IMR-90 (cell line): Measurements from ENCODE around the gene EIF2B1. TPM values are rescaled to one million over a fixed set of nuclear protein-coding genes. Genes with fewer than 3 reads are reported as not detected.

Experiments
- ATAC-seq: fragments of 200-7000 bp; cut with Tn5 transposase; 2 replicates; pipeline ENCODE4 v1.9.1; 2020; ENCODE audit warnings: low read depth, mild to moderate bottlenecking, moderate library complexity
- BruUV-seq: library from RNA; stranded (reverse); fragments of 400-500 nt; replicated peaks from 2 replicates; lab custom pipeline; 2021; lab: Mats Ljungman, UMichigan
- CTCF ChIA-PET: fragments of 300-600 bp; formaldehyde crosslinking; extraction: SDS; loops from one replicate; lab custom pipeline; 2021; ENCODE audit warnings: antibody characterized with exemption; lab: Yijun Ruan, JAX
- POLR2A ChIA-PET: fragments of 300-600 bp; sonication (Branson Sonifier 250); formaldehyde crosslinking; loops from one replicate; lab custom pipeline; 2022; ENCODE audit warnings: antibody characterized with exemption; ENCODE audit not compliant: unreplicated experiment; lab: Charles Lee
- DNase-seq: peaks from one replicate; pipeline ENCODE4 v3.0.0; 2013
- H2AFZ ChIP-seq: replicated peaks from 2 replicates; pipeline ENCODE3; 2013; ENCODE audit warnings: low read length, mild to moderate bottlenecking; ENCODE audit not compliant: poor library complexity
- H2AK5ac ChIP-seq: 2 replicates; pipeline ENCODE4 v1.6.1; 2013; ENCODE audit warnings: low read depth, low read length, inconsistent platforms
- H2AK9ac ChIP-seq: replicated peaks from 2 replicates; pipeline ENCODE3; 2013; ENCODE audit warnings: mild to moderate bottlenecking, low read depth, low read length, moderate library complexity; ENCODE audit not compliant: poor library complexity
- H2BK120ac ChIP-seq: 2 replicates; pipeline ENCODE4 v1.6.1; 2013; ENCODE audit warnings: low read depth, low read length, inconsistent platforms
- H2BK15ac ChIP-seq: 3 replicates; pipeline ENCODE4 v1.6.1; 2013; ENCODE audit warnings: low read depth, low read length, inconsistent platforms
- H2BK20ac ChIP-seq: 2 replicates; pipeline ENCODE4 v1.6.1; 2013; ENCODE audit warnings: low read depth, mild to moderate bottlenecking, inconsistent platforms, low read length, moderate library complexity
- H2BK5ac ChIP-seq: 2 replicates; pipeline ENCODE4 v1.6.1; 2013; ENCODE audit warnings: mild to moderate bottlenecking, low read depth, low read length, inconsistent platforms; ENCODE audit not compliant: poor library complexity, severe bottlenecking
- H3K14ac ChIP-seq: replicated peaks from 2 replicates; pipeline ENCODE4 v1.6.1; 2013; ENCODE audit warnings: low read depth, low read length, inconsistent platforms
- H3K18ac ChIP-seq: 2 replicates; pipeline ENCODE4 v1.6.1; 2013; ENCODE audit warnings: low read depth, low read length, control low read depth
- H3K23ac ChIP-seq: 2 replicates; pipeline ENCODE4 v1.6.1; 2013; ENCODE audit warnings: low read depth, low read length, inconsistent platforms
- H3K27ac ChIP-seq: 2 replicates; pipeline ENCODE4 v1.5.1; 2013; ENCODE audit warnings: mild to moderate bottlenecking, control low read depth, low read length; ENCODE audit not compliant: insufficient read depth
- H3K27me3 ChIP-seq: 2 replicates; pipeline ENCODE4 v1.6.1; 2013; ENCODE audit warnings: low read length; ENCODE audit not compliant: control insufficient read depth, insufficient read depth
- H3K36me3 ChIP-seq: 2 replicates; pipeline ENCODE4 v1.6.1; 2013; ENCODE audit warnings: low read length, mixed read lengths; ENCODE audit not compliant: control insufficient read depth, insufficient read depth
- H3K4ac ChIP-seq: 2 replicates; pipeline ENCODE4 v1.6.1; 2013; ENCODE audit warnings: low read depth, low read length, inconsistent platforms
- H3K4me1 ChIP-seq: 2 replicates; pipeline ENCODE4 v1.6.1; 2013; ENCODE audit warnings: low read length, mixed read lengths; ENCODE audit not compliant: control insufficient read depth, insufficient read depth
- H3K4me2 ChIP-seq: 2 replicates; pipeline ENCODE4 v1.6.1; 2013; ENCODE audit warnings: low read depth, mild to moderate bottlenecking, control low read depth, low read length, moderate library complexity
- H3K4me3 ChIP-seq: 2 replicates; pipeline ENCODE4 v1.5.1; 2013; ENCODE audit warnings: low read depth, mild to moderate bottlenecking, control low read depth, low read length, moderate library complexity; ENCODE audit not compliant: insufficient read depth
- H3K56ac ChIP-seq: 2 replicates; pipeline ENCODE4 v1.6.1; 2013; ENCODE audit warnings: low read length, inconsistent platforms; ENCODE audit not compliant: insufficient read depth; ENCODE audit errors: extremely low read depth
- H3K79me1 ChIP-seq, 2 experiments: 2 replicates each; pipeline ENCODE4 v1.6.1; 2013; ENCODE audit warnings: low read length in 2 of 2, inconsistent platforms in 1 of 2, low read depth in 1 of 2
- H3K9ac ChIP-seq: 2 replicates; pipeline ENCODE4 v1.6.1; 2013; ENCODE audit warnings: low read depth, low read length, control low read depth
- H3K9me1 ChIP-seq: 2 replicates; pipeline ENCODE4 v1.6.1; 2013; ENCODE audit warnings: low read length, inconsistent platforms; ENCODE audit not compliant: insufficient read depth
- H3K9me3 ChIP-seq: 2 replicates; pipeline ENCODE4 v1.6.1; 2013; ENCODE audit warnings: low read length; ENCODE audit not compliant: control insufficient read depth, insufficient read depth
- H4K20me1 ChIP-seq: 2 replicates; pipeline ENCODE4 v1.6.1; 2013; ENCODE audit warnings: low read length, inconsistent platforms; ENCODE audit not compliant: insufficient read depth
- H4K5ac ChIP-seq: 2 replicates; pipeline ENCODE4 v1.6.1; 2013; ENCODE audit warnings: mild to moderate bottlenecking, low read depth, low read length, control low read depth
- H4K8ac ChIP-seq, 2 experiments: 2 replicates each; pipeline ENCODE4 v1.6.1; 2013; ENCODE audit warnings: low read depth in 2 of 2, low read length in 2 of 2, control low read depth in 1 of 2, inconsistent platforms in 1 of 2
- H4K91ac ChIP-seq: 2 replicates; pipeline ENCODE4 v1.6.1; 2013; ENCODE audit warnings: low read depth, low read length, inconsistent platforms; ENCODE audit not compliant: insufficient read depth
- SMC3 ChIP-seq: fragments of 150-350 bp; IDR thresholded peaks from 2 replicates; pipeline ENCODE4 v1.6.1; 2016; ENCODE audit warnings: low read depth, mild to moderate bottlenecking, antibody characterized with exemption, low read length, moderate library complexity
- WGBS, 2 experiments: methylation state at CpG; one replicate each; pipeline versions ENCODE4 v1.1.5 to v1.1.7; 2013; ENCODE audit warnings: missing lambda C conversion rate in 2 of 2; ENCODE audit not compliant: insufficient read length in 1 of 2; ENCODE audit errors: extremely low coverage in 2 of 2; 5-methylcytosine and 5-hydroxymethylcytosine counted together
- dilution Hi-C: fragments of 300-500 bp; cut with HindIII; formaldehyde crosslinking; loops from one replicate; pipeline ENCODE4 v1.14.3; 2018; ENCODE audit warnings: low sequenced_read_pairs; ENCODE audit not compliant: unreplicated experiment
- in situ Hi-C: fragments of 300-500 bp; cut with MboI; formaldehyde crosslinking; loops from 3 replicates; pipeline ENCODE4 v1.14.3; 2019; ENCODE audit warnings: low sequenced_read_pairs, inconsistent platforms, mixed read lengths
- intact Hi-C: fragments of 100-400 bp; cut with micrococcal nuclease; formaldehyde crosslinking; loops from 2 replicates; pipeline ENCODE4 v1.10.0; 2022
- polyA plus RNA-seq, 3 experiments: library from polyadenylated mRNA; depleted of rRNA; stranded (reverse); fragments of >200 nt; gene quantifications; 2 replicates each; pipeline ENCODE4 v1.2.3, GENCODE V29; 2012; ENCODE audit warnings: low replicate concordance in 1 of 3
- total RNA-seq: library from RNA; depleted of rRNA; stranded (reverse); fragments of >200 nt; gene quantifications from 2 replicates; pipeline ENCODE4 v1.2.3, GENCODE V29; 2012
- TF ChIP-seq, protein P1 (sequence below): conservative IDR thresholded peaks from 2 replicates; pipeline ENCODE4 v1.5.1; 2012; ENCODE audit warnings: mild to moderate bottlenecking, low read depth, low read length, improper control_type of control experiment

EIF2B1 gene
- total and polyA plus RNA-seq, 2 of the 4 experiments (the other 2 are of a cell fraction) = 33.9 to 45.9 TPM

DNA sequence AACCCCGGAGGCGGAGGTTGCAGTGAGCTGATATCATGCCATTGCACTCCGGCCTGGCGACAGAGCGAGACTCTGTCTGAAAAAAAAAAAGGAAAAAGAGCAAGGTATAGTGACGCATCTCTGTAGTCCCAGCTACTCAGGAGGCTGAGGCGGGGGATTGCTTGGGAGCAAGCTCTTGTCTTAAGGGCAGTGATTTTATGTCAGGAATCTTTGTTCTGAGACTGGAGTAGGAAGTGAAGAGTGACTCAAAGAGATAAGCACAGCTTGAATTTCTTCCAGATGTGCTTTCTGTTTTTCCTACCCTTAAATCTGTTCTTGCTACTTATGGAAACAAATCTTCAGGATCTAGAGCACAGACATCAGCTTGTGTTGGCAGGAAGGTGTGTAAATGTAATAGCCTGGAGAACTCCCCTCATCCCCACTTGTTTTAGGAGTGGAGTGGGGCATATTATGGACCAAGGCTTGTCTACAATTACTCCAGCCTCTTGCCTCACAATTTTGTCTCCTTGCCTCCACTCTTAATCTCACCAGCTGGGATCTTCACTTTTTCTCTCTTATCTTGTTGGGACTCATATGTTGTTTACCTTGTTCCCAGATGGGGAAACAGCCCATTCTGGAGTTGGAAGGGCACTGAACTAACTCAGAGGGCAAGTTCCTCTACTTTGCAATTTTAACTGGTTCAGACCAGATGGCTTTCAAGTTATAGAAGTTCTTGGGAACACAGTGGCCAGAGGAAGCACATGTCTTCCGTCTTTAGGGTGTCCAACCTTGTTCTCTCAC is 41.6 kb downstream of the EIF2B1 start:
- ChIA-PET POLR2A (no interaction called here), CTCF (interaction anchor here (0.5 kb wide), 1 partner anchor 8 kb away, joined by 3 read pairs; no protein-coding TSS in a partner anchor)
- no peak overlapping the region for H4K8ac ChIP-seq
- no peak overlapping the region for H3K23ac ChIP-seq
- DNase-seq (peak; percentile 91), ATAC-seq (peak; percentile 80)
- intact Hi-C loops = no loop called here
- no peak overlapping the region for H2BK15ac ChIP-seq
- no peak overlapping the region for H2BK120ac ChIP-seq
- H3K27me3 ChIP-seq = no peaks in the 10 kb centered on the region
- no peak overlapping the region for H3K4me2 ChIP-seq
- H2AK5ac ChIP-seq = no peak overlapping the region
- H4K20me1 ChIP-seq = peaks cover 76% of the 10 kb centered on the region
- no peak overlapping the region for H2AFZ ChIP-seq
- WGBS, 2 experiments = 83% methylated on average over 4 of the region's 8 CpGs; no CpG with 5 or more reads in 1 of the 2 experiments
- in situ Hi-C loops = no loop called here
- no peaks in the 10 kb centered on the region for H3K9me3 ChIP-seq
- H3K56ac ChIP-seq = no peak overlapping the region
- no TSS peak for BruUV-seq
- H2BK20ac ChIP-seq = no peak overlapping the region
- H3K27ac ChIP-seq = peak overlapping the region; percentile 44; the same call in 1 of the 2 replicates
- H3K36me3 ChIP-seq = peaks cover 46% of the 10 kb centered on the region
- no peak overlapping the region for H3K9ac ChIP-seq
- H3K79me1 ChIP-seq = peaks cover 19 to 46% of the 10 kb centered on the region in 2 experiments; a peak in 3 of 4 replicates
- dilution Hi-C loops = no loop called here
- H3K4me1 ChIP-seq = no peaks in the 10 kb centered on the region; the same call in 1 of the 2 replicates
- H4K91ac ChIP-seq = no peak overlapping the region
- no peak overlapping the region for H2BK5ac ChIP-seq
- no peak overlapping the region for H2AK9ac ChIP-seq
- no peak overlapping the region for H3K18ac ChIP-seq
- no peak overlapping the region for H3K4me3 ChIP-seq
- H4K5ac ChIP-seq = no peak overlapping the region
- no peak overlapping the region for H3K4ac ChIP-seq
- H3K14ac ChIP-seq = no peak overlapping the region
- H3K9me1 ChIP-seq = no peaks in the 10 kb centered on the region
- TF ChIP-seq, protein P1, sequence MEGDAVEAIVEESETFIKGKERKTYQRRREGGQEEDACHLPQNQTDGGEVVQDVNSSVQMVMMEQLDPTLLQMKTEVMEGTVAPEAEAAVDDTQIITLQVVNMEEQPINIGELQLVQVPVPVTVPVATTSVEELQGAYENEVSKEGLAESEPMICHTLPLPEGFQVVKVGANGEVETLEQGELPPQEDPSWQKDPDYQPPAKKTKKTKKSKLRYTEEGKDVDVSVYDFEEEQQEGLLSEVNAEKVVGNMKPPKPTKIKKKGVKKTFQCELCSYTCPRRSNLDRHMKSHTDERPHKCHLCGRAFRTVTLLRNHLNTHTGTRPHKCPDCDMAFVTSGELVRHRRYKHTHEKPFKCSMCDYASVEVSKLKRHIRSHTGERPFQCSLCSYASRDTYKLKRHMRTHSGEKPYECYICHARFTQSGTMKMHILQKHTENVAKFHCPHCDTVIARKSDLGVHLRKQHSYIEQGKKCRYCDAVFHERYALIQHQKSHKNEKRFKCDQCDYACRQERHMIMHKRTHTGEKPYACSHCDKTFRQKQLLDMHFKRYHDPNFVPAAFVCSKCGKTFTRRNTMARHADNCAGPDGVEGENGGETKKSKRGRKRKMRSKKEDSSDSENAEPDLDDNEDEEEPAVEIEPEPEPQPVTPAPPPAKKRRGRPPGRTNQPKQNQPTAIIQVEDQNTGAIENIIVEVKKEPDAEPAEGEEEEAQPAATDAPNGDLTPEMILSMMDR = no peak
- TF ChIP-seq SMC3 = no peak
